Activated B cell treated with CpG ODN at 0.5 μM for 24 hours (primary cell): Measurements from ENCODE around the gene MAPK10. TPM values are rescaled to one million over a fixed set of nuclear protein-coding genes. Genes with fewer than 3 reads are reported as not detected.

ENCODE experiments used
- ATAC-seq: fragments of 200-7000 bp; cut with Tn5 transposase; one replicate; pipeline ENCODE4 v1.10.0; 2021; ENCODE audit warnings: low read depth, mild to moderate bottlenecking, moderate library complexity
- CTCF ChIA-PET: fragments of 350-600 bp; sonication (Branson Sonifier 250); formaldehyde crosslinking; loops from one replicate; lab custom pipeline; 2021; ENCODE audit warnings: antibody characterized with exemption; lab: Charles Lee
- POLR2A ChIA-PET: fragments of 350-600 bp; sonication (Branson Sonifier 250); formaldehyde crosslinking; loops from one replicate; lab custom pipeline; 2021; ENCODE audit warnings: antibody characterized with exemption; lab: Charles Lee
- DNase-seq: peaks from one replicate; pipeline ENCODE4 v3.0.0; 2022
- H3K27ac Mint-ChIP-seq: one replicate; pipeline ENCODE4 v1.8.0; 2020; ENCODE audit warnings: mixed read lengths
- H3K27me3 Mint-ChIP-seq: one replicate; pipeline ENCODE4 v1.8.0; 2021; ENCODE audit warnings: mixed read lengths
- H3K36me3 Mint-ChIP-seq: one replicate; pipeline ENCODE4 v1.8.0; 2021; ENCODE audit warnings: low read depth, mixed read lengths
- H3K4me1 Mint-ChIP-seq: one replicate; pipeline ENCODE4 v1.8.0; 2021; ENCODE audit warnings: mixed read lengths
- H3K4me3 Mint-ChIP-seq: one replicate; pipeline ENCODE4 v1.8.0; 2020; ENCODE audit warnings: mild to moderate bottlenecking, mixed read lengths
- H3K9me3 Mint-ChIP-seq: one replicate; pipeline ENCODE4 v1.8.0; 2020; ENCODE audit warnings: mixed read lengths
- CTCF ChIP-seq: fragments of 200-600 bp; IDR thresholded peaks from one replicate; pipeline ENCODE4 v1.8.0; 2022; ENCODE audit warnings: antibody characterized with exemption, mild to moderate bottlenecking
- intact Hi-C: fragments of 100-400 bp; cut with micrococcal nuclease; formaldehyde crosslinking; loops from one replicate; pipeline ENCODE4 v1.15.1; 2024
- total RNA-seq: library from RNA; stranded (reverse); gene quantifications from 2 replicates; pipeline ENCODE4 v1.2.3, GENCODE V29; 2022

MAPK10 gene
- total RNA-seq, 1 donor from 2014 or later = 0.75 TPM

GRCh38 chr4:86151196-86151595, 208.7 kb downstream of the MAPK10 start:
- CTCF ChIA-PET = no interaction called here
- no peaks in the 10 kb centered on the region for H3K4me1 Mint-ChIP-seq

GRCh38 chr4:86141161-86141560, 218.7 kb downstream of the MAPK10 start:
- CTCF ChIA-PET = interaction anchor here (0.7 kb wide), 1 partner anchor 1069 kb away, joined by 3 read pairs; no protein-coding TSS in a partner anchor
- ATAC-seq = no peak
- TF ChIP-seq CTCF = no peak
- Mint-ChIP-seq H3K27me3 (peaks cover 1% of the 10 kb centered on the region), H3K27ac (no peak overlapping the region), H3K36me3 (no peaks in the 10 kb centered on the region), H3K9me3 (no peaks in the 10 kb centered on the region), H3K4me3 (no peak overlapping the region), H3K4me1 (no peaks in the 10 kb centered on the region)
- intact Hi-C loops = no loop called here
- DNase-seq = no peak
- POLR2A ChIA-PET = no interaction called here

More at GRCh38 chr4:86151196-86151595, 208.7 kb downstream of the MAPK10 start:
- DNase-seq = no peak
- no peaks in the 10 kb centered on the region for H3K9me3 Mint-ChIP-seq
- H3K27ac Mint-ChIP-seq = no peak overlapping the region
- no peak for TF ChIP-seq CTCF
- no peaks in the 10 kb centered on the region for H3K36me3 Mint-ChIP-seq
- no peak for ATAC-seq
- POLR2A ChIA-PET = no interaction called here
- no peak overlapping the region for H3K4me3 Mint-ChIP-seq
- H3K27me3 Mint-ChIP-seq = peaks cover 2% of the 10 kb centered on the region
- intact Hi-C loops = no loop called here

GRCh38 chr4:86132468-86132867, 227.4 kb downstream of the MAPK10 start:
- H3K27me3 Mint-ChIP-seq = peaks cover 5% of the 10 kb centered on the region
- no peak overlapping the region for H3K4me3 Mint-ChIP-seq
- no peaks in the 10 kb centered on the region for H3K4me1 Mint-ChIP-seq
- no peaks in the 10 kb centered on the region for H3K9me3 Mint-ChIP-seq
- no peak overlapping the region for H3K27ac Mint-ChIP-seq
- ChIA-PET CTCF (no interaction called here), POLR2A (no interaction called here)
- no peak for DNase-seq
- intact Hi-C loops = no loop called here
- H3K36me3 Mint-ChIP-seq = no peaks in the 10 kb centered on the region
- ATAC-seq = no peak
- no peak for TF ChIP-seq CTCF

GRCh38 chr4:86131456-86131855, 228.4 kb downstream of the MAPK10 start:
- Mint-ChIP-seq H3K4me3 (no peak overlapping the region), H3K9me3 (no peaks in the 10 kb centered on the region), H3K27me3 (peaks cover 3% of the 10 kb centered on the region), H3K4me1 (no peaks in the 10 kb centered on the region), H3K27ac (no peak overlapping the region), H3K36me3 (no peaks in the 10 kb centered on the region)
- DNase-seq = no peak
- intact Hi-C loops = no loop called here
- POLR2A ChIA-PET = no interaction called here
- CTCF ChIA-PET = no interaction called here
- no peak for ATAC-seq
- no peak for TF ChIP-seq CTCF

- intact Hi-C loops = no loop called here
- CTCF ChIA-PET = no interaction called here
- no peak for TF ChIP-seq CTCF
- peaks cover 3% of the 10 kb centered on the region for H3K27me3 Mint-ChIP-seq
- POLR2A ChIA-PET = no interaction called here
- H3K4me1 Mint-ChIP-seq = no peaks in the 10 kb centered on the region
- no peak overlapping the region for H3K4me3 Mint-ChIP-seq
- no peak for DNase-seq
- no peak overlapping the region for H3K27ac Mint-ChIP-seq
- no peak for ATAC-seq
- H3K9me3 Mint-ChIP-seq = no peaks in the 10 kb centered on the region
- H3K36me3 Mint-ChIP-seq = no peaks in the 10 kb centered on the region
These were observed 229.5 kb downstream of the MAPK10 start for GRCh38 chr4:86130160-86130933.
